Effector memory CD4-positive, alpha-beta T cell (primary cell): Measurements from ENCODE around the gene AACS.
"Not testable (repeated sequence)": the region's sequence is repeated elsewhere in the genome, so short reads cannot be mapped to it uniquely, and the experiment has no call there.

Experiments
- DNase-seq, 3 donors: peaks; one replicate each; pipeline ENCODE4 v3.0.0-alpha.2; 2020
- H3K27ac ChIP-seq: 2 replicates; pipeline ENCODE4 v1.7.0; 2013; ENCODE audit warnings: mild to moderate bottlenecking, low read length, moderate library complexity; ENCODE audit not compliant: insufficient read depth, poor library complexity, severe bottlenecking
- H3K27me3 ChIP-seq: replicated peaks from 2 replicates; pipeline ENCODE4 v1.7.0; 2013; ENCODE audit warnings: mild to moderate bottlenecking, low read length; ENCODE audit not compliant: insufficient read depth, control insufficient read depth, poor library complexity, severe bottlenecking
- H3K36me3 ChIP-seq: 2 replicates; pipeline ENCODE4 v1.7.0; 2013; ENCODE audit warnings: mild to moderate bottlenecking, low read length, moderate library complexity; ENCODE audit not compliant: control insufficient read depth, insufficient read depth
- H3K4me1 ChIP-seq: 2 replicates; pipeline ENCODE4 v1.7.0; 2013; ENCODE audit warnings: low read length, mild to moderate bottlenecking; ENCODE audit not compliant: control insufficient read depth, insufficient read depth, poor library complexity, severe bottlenecking
- H3K4me3 ChIP-seq: 2 replicates; pipeline ENCODE4 v1.7.0; 2013; ENCODE audit warnings: low read length, low read depth, mild to moderate bottlenecking; ENCODE audit not compliant: insufficient read depth, poor library complexity, severe bottlenecking
- H3K9me3 ChIP-seq: 2 replicates; pipeline ENCODE4 v1.7.0; 2013; ENCODE audit warnings: mild to moderate bottlenecking, low read length, moderate library complexity; ENCODE audit not compliant: control insufficient read depth

The AACS gene

DNA sequence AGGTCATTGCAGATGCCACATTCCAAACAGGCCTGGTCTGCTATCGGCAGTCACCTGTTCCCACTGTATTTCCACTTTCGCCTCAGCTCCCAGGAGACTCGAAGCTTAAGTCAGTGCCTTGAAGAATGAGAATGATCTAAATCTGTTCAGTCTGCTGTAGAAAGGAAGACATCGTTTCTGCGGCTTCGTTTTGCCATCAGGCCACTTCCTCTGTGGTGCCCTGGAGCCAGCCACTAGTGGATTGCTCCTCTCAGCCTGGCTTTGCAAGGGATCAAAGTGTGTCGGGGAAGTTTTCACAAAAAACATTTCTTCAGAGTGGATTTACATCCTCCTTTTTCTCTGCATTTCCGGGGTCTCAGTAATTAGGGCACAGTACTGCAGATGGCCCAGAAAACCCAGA is 66.7 kb downstream of the AACS start:
- no peaks in the 10 kb centered on the region for H3K4me1 ChIP-seq
- no peaks in the 10 kb centered on the region for H3K36me3 ChIP-seq
- no peak for DNase-seq

DNA sequence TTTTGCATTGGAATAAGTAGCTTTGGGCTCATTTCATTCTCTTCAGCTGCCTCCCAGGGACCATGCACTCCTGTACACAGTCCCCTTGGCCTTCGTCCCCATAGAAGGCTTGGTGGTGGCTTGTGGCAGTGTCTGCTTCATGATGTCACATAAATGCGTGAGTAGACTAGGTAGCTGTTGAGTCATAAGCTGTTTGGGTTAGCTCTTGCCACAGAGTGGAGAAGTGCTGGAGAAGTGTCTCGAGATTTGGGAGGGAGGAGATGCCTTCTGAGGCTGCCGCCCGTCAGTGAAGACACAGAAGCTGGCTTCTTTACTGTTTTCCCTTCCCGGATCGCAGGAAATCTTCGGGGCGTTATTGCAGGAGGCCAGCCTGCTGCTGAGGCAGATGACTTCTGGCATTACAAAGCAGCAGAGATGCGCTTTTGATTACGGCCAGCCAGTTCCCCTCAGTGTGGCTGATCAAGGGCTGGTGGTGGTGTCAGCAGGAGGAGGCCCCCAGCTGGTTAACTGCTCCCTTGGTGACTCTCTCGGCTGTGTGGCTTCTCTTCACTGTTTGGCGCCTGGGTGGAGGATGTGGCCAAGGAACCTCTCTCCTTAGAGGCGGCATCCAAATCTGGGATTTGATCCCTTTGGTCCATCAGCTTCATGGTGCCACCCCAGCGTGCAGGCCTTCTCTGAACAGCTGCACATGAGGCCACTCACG is 67.6 kb downstream of the AACS start:
- Histone ChIP-seq H3K4me3 (no peak overlapping the region), H3K36me3 (no peaks in the 10 kb centered on the region), H3K27ac (no peak overlapping the region), H3K27me3 (no peaks in the 10 kb centered on the region), H3K4me1 (no peaks in the 10 kb centered on the region), H3K9me3 (no peaks in the 10 kb centered on the region)
- DNase-seq = no peak

More for the DNA sequence above, 66.7 kb downstream of the AACS start:
- no peak overlapping the region for H3K27ac ChIP-seq
- no peak overlapping the region for H3K4me3 ChIP-seq
- no peaks in the 10 kb centered on the region for H3K9me3 ChIP-seq
- H3K27me3 ChIP-seq = no peaks in the 10 kb centered on the region

DNA sequence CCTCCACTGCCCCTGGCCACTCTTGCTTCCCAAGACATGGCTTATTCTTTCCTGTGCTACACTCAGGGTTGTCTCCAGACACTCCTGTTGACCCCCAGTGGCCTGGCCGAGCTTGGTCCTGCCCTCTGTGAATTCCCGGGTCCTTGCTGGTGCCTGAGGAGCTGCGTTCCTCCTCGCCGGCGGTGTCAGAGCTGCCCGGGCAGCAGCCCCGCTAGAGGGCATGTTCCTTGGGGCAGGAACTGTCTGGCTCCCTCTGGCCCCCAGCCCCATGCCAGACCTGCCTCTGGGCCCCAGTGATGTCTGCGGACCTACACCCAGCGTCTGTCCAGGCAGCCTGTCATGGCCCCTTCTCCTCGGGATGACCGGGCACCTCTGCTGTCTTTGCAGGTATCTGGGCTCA is 68.4 kb downstream of the AACS start:
- no peak overlapping the region for H3K4me3 ChIP-seq
- no peak for DNase-seq
- no peaks in the 10 kb centered on the region for H3K9me3 ChIP-seq
- H3K4me1 ChIP-seq = no peaks in the 10 kb centered on the region
- H3K27me3 ChIP-seq = no peaks in the 10 kb centered on the region
- no peak overlapping the region for H3K27ac ChIP-seq
- H3K36me3 ChIP-seq = no peaks in the 10 kb centered on the region

DNA sequence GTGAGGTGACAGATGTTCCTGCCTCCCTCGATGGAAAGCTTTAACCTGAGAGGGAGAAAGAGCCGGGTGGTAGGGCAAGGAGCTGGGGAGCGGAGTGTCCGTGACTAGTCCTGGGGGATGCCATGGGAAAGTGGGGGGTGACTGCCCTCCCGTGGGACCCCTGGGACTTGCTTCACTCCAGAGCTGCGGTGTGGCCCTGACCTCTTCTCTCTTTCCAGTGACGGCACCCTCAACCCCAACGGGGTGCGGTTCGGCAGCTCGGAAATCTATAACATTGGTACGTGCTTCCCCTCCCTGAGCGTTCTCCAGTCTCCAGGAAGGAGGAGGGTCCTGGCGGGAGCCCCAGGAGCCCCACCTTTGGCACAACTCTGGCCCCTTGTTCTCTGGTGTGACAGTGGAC is 69.3 kb downstream of the AACS start:
- Histone ChIP-seq H3K4me1 (no peaks in the 10 kb centered on the region), H3K27ac (no peak overlapping the region), H3K27me3 (no peaks in the 10 kb centered on the region), H3K36me3 (no peaks in the 10 kb centered on the region), H3K4me3 (no peak overlapping the region), H3K9me3 (no peaks in the 10 kb centered on the region)
- DNase-seq = no peak

DNA sequence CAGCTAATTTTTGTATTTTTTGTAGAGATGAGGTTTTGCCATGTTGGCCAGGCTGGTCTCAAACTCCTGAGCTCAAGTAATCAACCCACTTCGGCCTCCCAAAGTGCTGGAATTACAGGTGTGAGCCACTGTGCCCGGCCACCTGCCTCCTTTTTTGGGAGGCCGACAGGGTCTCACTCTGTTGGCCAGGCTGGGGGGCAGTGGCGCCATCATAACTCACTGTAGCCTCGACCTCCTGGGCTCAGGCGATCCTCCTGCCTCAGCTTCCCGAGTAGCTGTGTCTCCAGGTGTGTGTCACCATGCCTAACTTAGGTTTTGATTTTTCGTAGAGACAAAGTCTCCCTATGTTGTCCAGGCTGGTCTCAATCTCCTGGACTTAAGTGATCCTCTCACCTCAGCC is 70.7 kb downstream of the AACS start:
- Histone ChIP-seq H3K27ac (no peak overlapping the region), H3K27me3 (no peaks in the 10 kb centered on the region), H3K36me3 (no peaks in the 10 kb centered on the region), H3K4me3 (no peak overlapping the region), H3K9me3 (no peaks in the 10 kb centered on the region), H3K4me1 (no peaks in the 10 kb centered on the region)
- DNase-seq = no peak

DNA sequence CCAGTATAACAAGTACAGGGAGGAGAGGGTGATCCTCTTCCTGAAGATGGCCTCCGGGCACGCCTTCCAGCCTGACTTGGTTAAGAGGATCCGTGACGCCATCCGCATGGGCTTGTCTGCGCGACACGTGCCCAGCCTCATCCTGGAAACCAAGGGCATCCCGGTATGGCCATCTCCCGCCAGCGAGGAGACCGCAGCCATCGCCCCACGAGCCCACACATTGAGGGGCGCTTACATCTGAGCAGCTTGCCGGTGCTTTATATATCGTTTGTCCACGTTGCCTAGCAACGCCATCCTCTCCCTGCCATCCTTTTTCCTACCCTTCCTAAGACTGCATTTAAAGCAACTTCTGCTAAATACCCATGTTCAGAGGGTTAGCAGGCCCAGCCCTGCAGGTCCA is 71.5 kb downstream of the AACS start:
- Histone ChIP-seq H3K36me3 (no peaks in the 10 kb centered on the region), H3K27me3 (no peaks in the 10 kb centered on the region), H3K9me3 (no peaks in the 10 kb centered on the region), H3K4me1 (no peaks in the 10 kb centered on the region), H3K27ac (no peak overlapping the region), H3K4me3 (no peak overlapping the region)
- no peak for DNase-seq

DNA sequence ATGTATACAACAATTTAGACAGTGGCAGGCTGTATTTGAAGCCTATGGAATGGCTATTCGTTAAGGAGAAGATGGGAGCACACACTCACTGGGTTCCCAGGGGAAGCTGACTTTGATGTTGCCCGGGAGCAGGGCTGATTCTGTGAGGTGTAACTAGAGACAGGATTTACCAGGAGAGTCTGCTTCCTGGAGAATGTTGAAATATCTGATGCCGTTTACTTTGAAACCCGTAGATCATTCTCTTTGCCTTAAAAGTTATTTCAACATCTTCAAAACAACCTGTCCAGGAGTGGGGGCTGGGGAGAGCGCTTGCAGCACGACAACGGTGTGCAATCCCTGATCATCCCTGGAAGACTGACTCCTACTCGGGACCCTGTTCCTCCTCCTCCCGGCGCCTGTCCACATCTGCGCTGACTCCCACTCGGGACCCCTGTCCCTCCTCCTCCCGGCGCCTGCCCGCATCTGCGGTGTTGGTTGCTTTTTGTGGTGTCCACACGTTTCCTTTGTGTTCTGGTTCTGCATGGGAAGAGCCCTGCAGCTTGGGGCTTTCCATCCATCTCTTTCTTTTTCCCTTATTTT is 72.6 kb downstream of the AACS start:
- H3K9me3 ChIP-seq = no peaks in the 10 kb centered on the region
- H3K4me3 ChIP-seq = no peak overlapping the region
- H3K27me3 ChIP-seq = no peaks in the 10 kb centered on the region
- no peak overlapping the region for H3K27ac ChIP-seq
- no peaks in the 10 kb centered on the region for H3K4me1 ChIP-seq
- DNase-seq = no peak
- H3K36me3 ChIP-seq = no peaks in the 10 kb centered on the region

DNA sequence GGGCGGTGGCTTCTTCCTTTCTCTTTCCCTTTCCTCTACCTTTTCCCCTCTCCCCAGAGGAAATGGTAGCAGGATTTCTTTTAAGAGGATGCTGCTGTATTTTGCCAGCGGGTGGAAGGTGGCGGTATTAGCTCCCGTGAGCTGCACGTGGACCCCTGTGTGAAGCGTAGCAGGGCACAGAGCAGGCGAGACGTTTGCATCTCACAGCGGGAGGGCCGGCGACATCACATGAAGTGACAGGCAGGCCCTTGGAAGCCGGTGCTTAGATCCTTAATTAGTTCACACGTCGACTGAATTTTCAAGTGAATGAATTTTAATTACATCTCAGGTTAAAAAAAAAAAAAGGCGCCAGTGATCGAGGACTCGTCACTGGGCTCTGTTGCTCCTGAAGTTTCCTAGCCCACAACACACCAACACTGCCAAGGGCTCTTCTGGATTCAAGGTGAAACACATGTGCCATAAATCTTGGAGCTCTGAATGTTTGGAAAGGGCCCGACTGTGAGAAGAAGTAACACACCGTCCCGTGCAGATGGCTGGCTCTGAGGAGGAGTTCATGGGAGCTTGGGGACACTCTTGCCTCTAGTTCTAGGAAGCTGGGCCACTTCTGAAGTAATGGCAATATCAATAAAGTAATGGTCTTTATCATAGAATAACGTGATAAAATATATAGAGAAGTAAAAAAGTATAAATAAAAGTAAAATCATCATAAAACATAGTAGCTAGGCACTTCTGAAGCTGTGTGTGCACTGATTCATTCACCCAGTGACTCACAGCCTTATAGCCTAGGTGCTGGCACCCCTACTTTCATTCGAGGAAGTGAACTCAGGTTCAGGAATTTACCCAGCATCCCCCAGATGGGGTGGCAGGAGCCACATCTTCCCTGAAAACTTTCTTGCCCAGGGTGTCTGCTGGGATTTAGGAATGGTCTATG is 75.3 kb downstream of the AACS start:
- Histone ChIP-seq H3K27me3 (no peaks in the 10 kb centered on the region), H3K4me3 (no peak overlapping the region), H3K36me3 (no peaks in the 10 kb centered on the region), H3K27ac (no peak overlapping the region), H3K4me1 (no peaks in the 10 kb centered on the region), H3K9me3 (no peaks in the 10 kb centered on the region)
- DNase-seq = no peak

DNA sequence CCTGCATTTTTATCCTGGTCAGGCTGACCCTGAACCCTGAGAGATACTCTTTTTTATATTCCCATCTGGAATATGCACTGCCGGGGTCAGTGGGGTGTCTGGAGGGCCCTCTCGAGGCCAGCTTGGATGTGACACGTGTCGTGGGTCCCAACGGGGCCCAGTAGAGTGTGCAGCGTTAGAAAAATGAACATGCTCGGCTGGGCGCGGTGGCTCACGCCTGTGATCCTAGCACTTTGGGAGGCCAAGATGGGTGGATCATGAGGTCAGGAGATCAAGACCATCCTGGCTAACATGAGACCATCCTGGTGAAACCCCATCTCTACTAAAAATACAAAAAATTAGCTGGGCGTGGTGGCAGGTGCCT is 76.0 kb downstream of the AACS start:
- H3K27me3 ChIP-seq, H3K36me3 ChIP-seq, H3K27ac ChIP-seq, H3K9me3 ChIP-seq, H3K4me1 ChIP-seq, H3K4me3 ChIP-seq, DNase-seq: not testable (repeated sequence)

DNA sequence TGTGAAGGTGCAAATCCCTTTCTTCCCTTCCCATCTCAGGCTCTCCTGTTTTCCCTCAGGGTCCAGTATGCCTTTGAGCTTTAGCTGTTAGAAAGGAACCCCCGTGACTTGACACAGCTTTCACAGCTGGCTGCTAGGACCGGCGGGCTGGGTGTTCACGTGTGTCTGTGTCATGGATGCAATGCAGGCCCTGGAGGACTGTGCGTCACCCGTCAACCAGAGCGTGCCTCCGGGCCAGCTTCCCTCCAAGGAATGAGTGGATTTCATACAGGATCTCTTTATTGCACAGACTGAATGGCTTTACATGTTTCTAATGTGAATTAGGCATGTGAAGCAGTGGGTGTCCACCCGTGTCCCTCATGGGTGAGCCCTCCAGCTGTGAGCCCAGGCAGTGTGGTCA is 77.4 kb downstream of the AACS start:
- Histone ChIP-seq H3K27ac (no peak overlapping the region), H3K36me3 (no peaks in the 10 kb centered on the region)
- no peak for DNase-seq

More for the DNA sequence above, 77.4 kb downstream of the AACS start:
- no peaks in the 10 kb centered on the region for H3K4me1 ChIP-seq
- H3K9me3 ChIP-seq = no peaks in the 10 kb centered on the region
- H3K4me3 ChIP-seq = no peak overlapping the region
- H3K27me3 ChIP-seq = no peaks in the 10 kb centered on the region
